GM18511 (cell line): ENCODE data around the gene DUOX1.

ENCODE experiments used
- ATAC-seq: cut with Tn5 transposase; IDR thresholded peaks from one replicate; pipeline ENCODE4 v1.9.1; 2021; ENCODE audit warnings: mild to moderate bottlenecking, moderate library complexity; ENCODE audit not compliant: unreplicated experiment

DUOX1 gene

GRCh38 chr15:45105586-45105985 is 24.2 kb upstream of the DUOX1 start:
- no peak for ATAC-seq

- ATAC-seq = no peak
These were observed 23.6 kb upstream of the DUOX1 start for GRCh38 chr15:45106002-45106790.

- ATAC-seq = no peak
These were observed 21.7 kb upstream of the DUOX1 start for GRCh38 chr15:45107941-45108630.

GRCh38 chr15:45110256-45110820 is 19.5 kb upstream of the DUOX1 start:
- ATAC-seq = no peak

- no peak for ATAC-seq
These were observed 18.2 kb upstream of the DUOX1 start for GRCh38 chr15:45111390-45112142.

GRCh38 chr15:45112143-45112590 is 17.6 kb upstream of the DUOX1 start:
- ATAC-seq = no peak

GRCh38 chr15:45112591-45113379 is 17.0 kb upstream of the DUOX1 start:
- no peak for ATAC-seq

- no peak for ATAC-seq
These were observed 16.3 kb upstream of the DUOX1 start for GRCh38 chr15:45113380-45113990.

- ATAC-seq = no peak
These were observed 15.6 kb upstream of the DUOX1 start, which contains the start of the genes DUOX2 and DUOXA2 for GRCh38 chr15:45114076-45114750. DUOX2 (minus strand) TSS chr15:45114172; CDS start chr15:45113411, 761 bp downstream. DUOXA2 (plus strand) TSS chr15:45114326; CDS start chr15:45114606, 280 bp downstream.

- no peak for ATAC-seq
These were observed 15.1 kb upstream of the DUOX1 start for GRCh38 chr15:45114751-45115085.

- ATAC-seq = no peak
These were observed 14.4 kb upstream of the DUOX1 start for GRCh38 chr15:45115312-45115820.

- ATAC-seq = no peak
These were observed 13.8 kb upstream of the DUOX1 start for GRCh38 chr15:45116006-45116481.

- no peak for ATAC-seq
These were observed 13.1 kb upstream of the DUOX1 start for GRCh38 chr15:45116482-45117307.

- no peak for ATAC-seq
These were observed 12.3 kb upstream of the DUOX1 start for GRCh38 chr15:45117308-45118130.

GRCh38 chr15:45118131-45118588 is 11.6 kb upstream of the DUOX1 start:
- ATAC-seq = peak; percentile 97

- no peak for ATAC-seq
These were observed 10.8 kb upstream of the DUOX1 start for GRCh38 chr15:45118996-45119395.
